NK-92 (cell line): ENCODE measurements around the gene PTEN.

ENCODE experiments used
- DNase-seq: peaks from one replicate; lab custom pipeline; 2025; ENCODE audit not compliant: unreplicated experiment; lab: John Stamatoyannopoulos, UW

Gene PTEN

GRCh38 chr10:87918254-87918859, 54.9 kb downstream of the PTEN start:
- no peak for DNase-seq

GRCh38 chr10:87920538-87920937, 57.1 kb downstream of the PTEN start:
- DNase-seq: no peak

GRCh38 chr10:87921931-87922688, 58.7 kb downstream of the PTEN start:
- DNase-seq: no peak

- DNase-seq: no peak
These were observed 59.8 kb downstream of the PTEN start for GRCh38 chr10:87923233-87923632.

- DNase-seq: no peak
These were observed 62.1 kb downstream of the PTEN start for GRCh38 chr10:87925570-87925969.

- no peak for DNase-seq
These were observed 63.7 kb downstream of the PTEN start for GRCh38 chr10:87927091-87927490.

GRCh38 chr10:87928996-87929395, 65.6 kb downstream of the PTEN start:
- DNase-seq: no peak

- no peak for DNase-seq
These were observed 66.7 kb downstream of the PTEN start for GRCh38 chr10:87930141-87930540.

- no peak for DNase-seq
These were observed 67.8 kb downstream of the PTEN start for GRCh38 chr10:87930934-87931835.

GRCh38 chr10:87931836-87932230, 68.4 kb downstream of the PTEN start:
- DNase-seq: no peak

- no peak for DNase-seq
These were observed 72.1 kb downstream of the PTEN start for GRCh38 chr10:87935290-87936141.

- DNase-seq: no peak
These were observed 76.8 kb downstream of the PTEN start for GRCh38 chr10:87940210-87940609.

GRCh38 chr10:87942884-87943527, 79.6 kb downstream of the PTEN start:
- no peak for DNase-seq

- no peak for DNase-seq
These were observed 82.6 kb downstream of the PTEN start for GRCh38 chr10:87945984-87946383.

- no peak for DNase-seq
These were observed 89.2 kb downstream of the PTEN start for GRCh38 chr10:87952612-87953011.

GRCh38 chr10:87956055-87956454, 92.6 kb downstream of the PTEN start:
- DNase-seq: no peak

- DNase-seq: no peak
These were observed 94.3 kb downstream of the PTEN start for GRCh38 chr10:87957702-87958101.

- no peak for DNase-seq
These were observed 96.8 kb downstream of the PTEN start for GRCh38 chr10:87960230-87960629.

- DNase-seq: no peak
These were observed 97.9 kb downstream of the PTEN start for GRCh38 chr10:87961314-87961713.

GRCh38 chr10:87966459-87966858, 103.0 kb downstream of the PTEN start:
- DNase-seq: no peak
